Medulla oblongata (tissue), 1 donor: ENCODE results near the gene ZNF100.
A peak's percentile ranks its signal among the peaks of the same experiment; 100 is the strongest.
"Not testable (repeated sequence)": the region's sequence is repeated elsewhere in the genome, so short reads cannot be mapped to it uniquely, and the experiment has no call there.

Source experiments
- DNase-seq: peaks from one replicate; pipeline ENCODE4 v3.0.0-alpha.2; 2015; ENCODE audit errors: extremely low spot score

Gene ZNF100

GRCh38 chr19:21767065-21767800 lies at the start of gene ZNF100:
ZNF100 (minus strand) TSS chr19:21767579; CDS start chr19:21767429, 150 bp downstream.
- peak; percentile 97 for DNase-seq

DNA sequence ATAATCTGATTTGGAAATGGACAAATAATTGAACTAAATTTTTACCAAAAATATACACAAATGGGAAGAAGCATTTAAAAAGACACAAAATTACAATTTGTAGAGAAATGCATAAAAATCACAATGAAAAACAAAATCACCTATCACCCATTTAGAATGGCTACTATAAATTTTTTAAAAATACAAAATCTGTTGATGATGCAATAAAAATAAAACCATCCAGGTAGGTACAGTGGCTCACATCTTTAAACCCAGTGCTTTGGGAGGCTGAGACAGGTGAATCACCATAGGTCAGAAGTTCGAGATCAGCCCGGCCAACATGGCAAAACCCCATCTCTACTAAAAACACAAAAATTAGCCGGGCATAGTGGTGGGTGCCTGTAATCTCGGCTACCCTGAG lies 45.1 kb upstream of the ZNF100 start:
- no peak for DNase-seq

GRCh38 chr19:21808400-21809000 lies 41.1 kb upstream of the ZNF100 start:
- not testable (repeated sequence) for DNase-seq

DNA sequence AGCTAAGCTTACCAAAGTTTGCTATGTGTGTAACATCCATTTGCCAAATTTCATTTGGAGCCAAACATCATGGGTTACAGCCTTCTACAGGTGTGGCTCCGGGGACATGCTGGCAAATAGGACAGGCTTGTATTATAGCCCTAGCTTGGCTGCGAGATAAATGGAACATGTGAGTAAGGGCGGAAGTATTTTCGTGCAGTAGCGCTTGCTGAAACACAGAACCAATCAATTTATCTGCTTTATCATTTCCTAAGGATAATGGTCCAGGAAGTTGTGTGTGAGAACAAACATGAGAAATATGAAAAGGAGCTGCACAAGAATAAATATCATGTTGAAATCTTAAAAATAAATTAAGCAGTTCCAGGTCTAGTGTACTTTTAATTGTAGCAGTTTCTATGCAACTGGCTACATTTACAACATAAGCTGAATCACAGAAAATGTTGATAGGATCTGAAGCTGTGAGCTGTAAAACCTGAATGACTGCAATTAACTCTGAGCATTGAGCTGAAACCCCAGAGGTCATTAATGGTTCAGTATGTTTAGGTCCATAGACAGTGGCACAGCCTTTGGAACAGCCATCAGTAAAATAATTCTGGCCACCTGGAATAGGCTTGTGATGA lies 22.2 kb upstream of the ZNF100 start:
- DNase-seq: no peak

- no peak for DNase-seq
These were observed 19.6 kb upstream of the ZNF100 start for GRCh38 chr19:21786936-21787335.

DNA sequence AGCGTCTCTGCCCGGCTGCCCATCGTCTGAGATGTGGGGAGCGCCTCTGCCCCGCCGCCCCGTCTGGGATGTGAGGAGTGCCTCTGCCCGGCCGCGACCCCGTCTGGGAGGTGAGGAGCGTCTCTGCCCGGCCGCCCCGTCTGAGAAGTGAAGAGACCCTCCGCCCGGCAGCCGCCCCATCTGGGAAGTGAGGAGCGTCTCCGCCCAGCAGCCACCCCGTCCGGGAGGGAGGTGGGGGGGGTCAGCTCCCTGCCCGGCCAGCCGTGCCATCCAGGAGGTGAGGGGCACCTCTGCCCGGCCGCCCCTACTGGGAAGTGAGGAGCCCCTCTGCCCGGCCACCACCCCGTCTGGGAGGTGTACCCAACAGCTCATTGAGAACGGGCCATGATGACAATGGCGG lies 8.4 kb upstream of the ZNF100 start:
- not testable (repeated sequence) for DNase-seq

- not testable (repeated sequence) for DNase-seq
These were observed 694 bp downstream of the ZNF100 start for GRCh38 chr19:21766705-21767064.

DNA sequence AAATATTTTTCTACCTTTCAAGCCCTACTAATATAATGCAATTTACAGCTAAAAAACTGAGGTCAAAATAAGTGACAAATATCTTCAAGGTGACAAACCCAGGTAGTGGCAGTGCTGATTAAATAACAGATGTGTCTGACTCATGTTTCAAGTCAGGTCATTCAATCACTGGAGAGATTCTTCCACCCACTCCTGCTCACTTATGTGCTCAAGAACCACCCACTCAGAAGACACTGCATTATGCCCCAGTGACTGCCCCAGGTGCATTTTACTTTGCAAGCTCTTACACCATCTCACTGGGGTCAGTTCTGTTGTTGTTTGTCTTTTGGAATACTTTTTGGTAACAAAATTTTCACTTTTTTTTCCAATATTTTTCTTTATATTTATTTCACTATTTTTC lies 2.2 kb downstream of the ZNF100 start:
- no peak for DNase-seq

GRCh38 chr19:21761547-21761946 lies 5.8 kb downstream of the ZNF100 start:
- not testable (repeated sequence) for DNase-seq

DNA sequence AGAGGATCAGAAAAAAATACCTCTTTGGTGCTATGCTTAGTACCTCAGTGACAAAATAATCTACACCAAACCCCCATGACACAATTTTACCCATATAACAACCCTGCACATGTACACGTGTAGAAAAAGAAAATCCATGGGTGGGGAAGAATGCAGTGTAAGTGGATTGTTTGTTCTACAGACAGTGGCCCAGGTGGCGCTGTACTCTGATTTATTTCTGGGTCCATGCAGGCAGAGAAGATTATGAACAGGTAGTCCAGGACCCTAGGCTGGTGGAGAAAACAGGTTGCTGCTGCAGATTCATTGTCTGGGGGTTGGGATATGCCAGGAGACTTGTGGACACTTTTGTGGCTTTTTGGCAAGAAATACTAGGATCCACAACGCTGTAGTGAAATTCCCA lies 9.1 kb downstream of the ZNF100 start:
- no peak for DNase-seq

DNA sequence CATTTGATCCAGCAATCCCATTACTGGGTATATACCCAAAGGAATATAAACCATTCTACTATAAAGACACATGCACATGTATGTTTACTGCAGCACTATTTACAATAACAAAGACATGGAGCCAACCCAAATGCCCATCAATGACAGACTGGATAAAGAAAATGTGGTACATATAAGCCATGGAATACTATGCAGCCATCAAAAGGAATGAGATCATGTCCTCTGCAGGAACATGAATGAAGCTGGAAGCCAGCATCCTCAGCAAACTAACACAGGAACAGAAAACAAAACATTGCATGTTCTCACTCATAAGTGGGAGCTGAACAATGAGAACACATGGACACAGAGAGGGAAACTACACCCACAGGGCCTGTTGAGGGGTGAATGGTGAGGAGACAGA lies 11.8 kb downstream of the ZNF100 start:
- DNase-seq: not testable (repeated sequence)

- DNase-seq: no peak
These were observed 16.0 kb downstream of the ZNF100 start for GRCh38 chr19:21751384-21751783.

DNA sequence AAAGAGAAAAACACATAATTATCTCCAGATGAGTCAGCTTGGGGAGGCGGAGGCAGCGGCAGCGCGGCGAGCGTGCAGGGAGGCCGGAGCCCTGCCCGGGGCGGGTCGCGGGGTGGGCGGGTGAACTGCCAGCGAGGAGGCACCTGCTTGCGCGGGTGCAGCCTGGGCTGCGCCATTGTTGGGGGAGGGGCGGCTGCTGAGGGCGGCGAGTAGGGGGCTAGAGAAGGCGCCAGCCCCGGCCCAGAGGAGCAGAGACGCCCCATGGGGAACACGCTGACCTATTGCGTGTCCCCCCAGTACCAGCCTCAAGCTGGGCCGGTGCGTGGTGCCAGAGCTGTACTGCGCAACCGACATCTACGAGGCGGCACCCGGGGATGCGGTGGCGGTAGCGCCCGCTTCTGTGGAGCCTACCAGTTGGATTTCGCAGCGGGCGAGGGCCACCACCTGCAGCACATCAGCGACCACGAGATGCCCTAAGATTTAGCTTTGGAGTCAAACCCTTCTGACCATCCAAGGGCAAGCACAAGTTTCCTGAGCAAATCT lies 16.7 kb downstream of the ZNF100 start:
- DNase-seq: no peak

- DNase-seq: no peak
These were observed 18.3 kb downstream of the ZNF100 start for GRCh38 chr19:21749090-21749489.

- DNase-seq: no peak
These were observed 19.3 kb downstream of the ZNF100 start for GRCh38 chr19:21748088-21748487.

- no peak for DNase-seq
These were observed 26.8 kb downstream of the ZNF100 start for GRCh38 chr19:21740559-21740958.

- DNase-seq: not testable (repeated sequence)
These were observed 40.2 kb downstream of the ZNF100 start for GRCh38 chr19:21726942-21727747.

GRCh38 chr19:21713761-21714160 lies 53.6 kb downstream of the ZNF100 start:
- no peak for DNase-seq

DNA sequence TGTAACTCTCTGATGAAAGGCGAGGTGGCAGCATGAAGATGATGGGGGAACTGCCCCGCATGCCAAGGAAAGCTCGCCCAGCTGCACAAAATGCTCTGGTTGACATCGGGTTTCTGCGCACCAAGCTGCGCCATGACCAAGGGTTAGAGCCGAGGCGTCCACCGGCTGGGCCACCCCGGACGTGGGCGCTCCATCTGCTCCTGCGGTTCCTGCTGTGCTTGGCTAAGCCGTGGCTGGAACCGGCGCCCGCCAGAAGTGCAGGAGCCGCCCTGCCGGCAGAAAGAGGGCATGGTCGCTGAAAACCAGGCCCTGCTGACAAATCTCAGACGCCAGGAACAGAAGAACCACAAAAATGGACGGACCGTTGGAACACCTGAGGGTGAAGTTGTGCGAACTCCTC lies 57.9 kb downstream of the ZNF100 start:
- DNase-seq: no peak

DNA sequence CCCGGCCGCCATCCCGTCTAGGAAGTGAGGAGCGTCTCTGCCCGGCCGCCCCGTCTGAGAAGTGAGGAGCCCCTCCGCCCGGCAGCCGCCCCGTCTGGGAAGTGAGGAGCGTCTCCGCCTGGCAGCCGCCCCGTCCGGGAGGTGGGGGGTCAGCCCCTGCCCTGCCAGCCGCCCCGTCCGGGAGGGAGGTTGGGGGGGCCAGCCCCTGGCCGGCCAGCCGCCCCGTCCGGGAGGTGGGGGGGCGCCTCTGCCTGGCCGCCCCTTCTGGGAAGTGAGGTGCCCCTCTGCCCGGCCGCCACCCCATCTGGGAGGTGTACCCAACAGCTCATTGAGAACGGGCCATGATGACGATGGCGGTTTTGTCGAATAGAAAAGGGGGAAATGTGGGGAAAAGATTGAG lies 59.5 kb downstream of the ZNF100 start:
- not testable (repeated sequence) for DNase-seq

DNA sequence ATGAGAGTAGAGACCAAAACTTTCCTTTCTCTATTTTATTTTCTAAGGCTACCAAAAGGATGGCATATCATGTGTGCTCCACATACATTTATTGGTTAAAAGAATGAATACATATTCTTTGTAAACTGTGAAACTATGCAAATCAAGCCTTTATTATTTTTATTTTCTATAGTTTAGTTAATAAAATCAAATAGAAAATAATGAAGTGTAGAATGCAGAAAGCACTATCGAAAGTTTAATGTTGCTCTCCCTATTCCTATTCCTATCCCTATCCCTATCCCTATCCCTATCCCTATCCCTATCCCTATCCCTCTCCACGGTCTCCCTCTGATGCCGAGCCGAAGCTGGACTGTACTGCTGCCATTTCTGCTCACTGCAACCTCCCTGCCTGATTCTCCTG lies 60.3 kb downstream of the ZNF100 start:
- DNase-seq: no peak

DNA sequence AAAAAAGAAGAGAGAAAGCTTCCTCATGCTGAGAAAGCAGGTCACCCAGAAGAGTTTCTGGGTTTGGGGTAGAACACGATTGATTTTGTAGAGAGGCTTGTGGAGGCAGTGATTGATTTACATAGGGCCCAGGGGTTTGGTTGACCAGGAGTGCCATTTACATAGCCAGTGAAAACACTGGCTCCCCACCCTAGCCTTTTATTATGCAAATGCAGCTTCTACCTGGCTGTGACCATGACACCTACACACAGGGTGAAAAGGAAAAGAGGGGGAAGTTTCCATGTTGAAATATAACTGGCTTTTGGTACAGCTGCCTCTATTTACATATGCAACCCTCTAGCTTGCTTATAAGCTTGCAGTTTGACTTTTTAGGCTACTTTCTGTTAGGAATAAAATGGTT lies 62.0 kb downstream of the ZNF100 start:
- no peak for DNase-seq
